Gastrocnemius medialis (tissue), 4 donors: ENCODE measurements around the gene HNF4A. TPM values are rescaled to one million over a fixed set of nuclear protein-coding genes. Genes with fewer than 3 reads are reported as not detected.
A peak's percentile ranks its signal among the peaks of the same experiment; 100 is the strongest.

Source experiments
- ATAC-seq, 2 donors: fragments of 150-250 bp; one replicate each; pipeline ENCODE4 v1.9.1; 2016
- DNase-seq, 2 donors: peaks; one replicate each; pipeline ENCODE4 v3.0.0-alpha.2; 2019
- H3K27ac ChIP-seq, 4 donors: fragments of 200-600 bp; sonication (generic); 1 replicate in 1 of 4; 2 replicates in 3 of 4; pipeline ENCODE4 v1.5.1; 2016 to 2018; ENCODE audit warnings: mild to moderate bottlenecking in 2 of 4, moderate library complexity in 1 of 4
- H3K27me3 ChIP-seq, 3 donors: fragments of 200-600 bp; sonication (generic) in 2 of 3; 1 replicate in 1 of 3; 2 replicates in 2 of 3; pipeline versions ENCODE4 v1.5.1 to v1.6.0; 2016 to 2019; ENCODE audit warnings: mild to moderate bottlenecking in 1 of 3, moderate library complexity in 1 of 3
- H3K36me3 ChIP-seq, 2 donors: fragments of 200-600 bp; sonication (generic) in 1 of 2; one replicate each; pipeline ENCODE4 v1.5.1; 2017 to 2018
- H3K4me1 ChIP-seq, 2 donors: fragments of 200-600 bp; sonication (generic) in 1 of 2; one replicate each; pipeline ENCODE4 v1.5.1; 2016 to 2017; ENCODE audit warnings: mild to moderate bottlenecking in 2 of 2
- H3K4me3 ChIP-seq, 4 donors: fragments of 200-600 bp; sonication (generic) in 3 of 4; 1 replicate in 1 of 4; 2 replicates in 3 of 4; pipeline ENCODE4 v1.5.1; 2016 to 2019; ENCODE audit warnings: mild to moderate bottlenecking in 2 of 4
- H3K9me3 ChIP-seq, 3 donors: fragments of 200-600 bp; sonication (generic) in 2 of 3; 1 replicate in 1 of 3; 2 replicates in 2 of 3; pipeline ENCODE4 v1.5.1; 2016 to 2019
- POLR2A ChIP-seq, 2 donors: fragments of 450-650 bp; IDR thresholded peaks; one replicate each; pipeline ENCODE4 v1.6.1; 2017; ENCODE audit warnings: antibody characterized with exemption in 2 of 2, mild to moderate bottlenecking in 2 of 2, moderate library complexity in 2 of 2
- in situ Hi-C, 4 donors: fragments of 200-750 bp; cut with MboI; loops; one replicate each; pipeline versions ENCODE4 v1.15.0 to v1.8.0; 2017; ENCODE audit warnings: low sequenced_read_pairs in 4 of 4
- intact Hi-C: fragments of 100-400 bp; cut with DNase I; formaldehyde crosslinking; loops from one replicate; pipeline ENCODE4 v1.15.1; 2023; ENCODE audit warnings: low total_unique reads
- total RNA-seq, 4 donors: library from RNA; depleted of rRNA; stranded (reverse); fragments of >200 nt; gene quantifications; one replicate each; pipeline versions ENCODE4 v1.1.0 to v1.2.3, GENCODE V29; 2016
- TF ChIP-seq, protein P1 (sequence below), 5 experiments: fragments of 450-650 bp in 3 of 5; fragments of 200-600 bp in 2 of 5; sonication (generic) in 2 of 5; IDR thresholded peaks in 4 of 5; conservative IDR thresholded peaks in 1 of 5; 1 replicate in 4 of 5; 2 replicates in 1 of 5; pipeline ENCODE4 v1.5.1; 2016 to 2019; ENCODE audit warnings: antibody characterized with exemption in 5 of 5, mild to moderate bottlenecking in 3 of 5, moderate library complexity in 3 of 5

HNF4A gene
- total RNA-seq, 4 donors from 2014 or later: 0.29 to 0.83 (median 0.51) TPM; not detected in 1

DNA sequence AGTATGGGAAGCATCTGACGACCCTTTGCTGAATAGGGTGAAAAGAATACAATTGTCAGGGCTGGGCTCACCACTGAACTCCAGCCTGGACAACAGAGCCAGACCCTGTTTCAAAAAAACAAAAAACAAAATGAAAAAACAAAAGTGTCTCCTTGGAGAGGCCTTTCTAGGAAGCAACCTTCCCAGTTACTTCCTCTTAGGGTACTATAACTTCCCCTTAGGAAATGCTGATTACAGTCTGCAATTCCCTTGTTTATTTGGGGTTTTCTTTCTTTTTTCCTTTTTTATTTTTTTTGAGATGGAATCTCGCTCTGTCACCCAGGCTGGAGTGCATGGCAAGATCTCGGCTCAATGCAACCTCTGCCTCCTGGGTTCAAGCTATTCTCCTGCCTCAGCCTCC is 99.6 kb downstream of the HNF4A start:
- TF ChIP-seq, protein P1, sequence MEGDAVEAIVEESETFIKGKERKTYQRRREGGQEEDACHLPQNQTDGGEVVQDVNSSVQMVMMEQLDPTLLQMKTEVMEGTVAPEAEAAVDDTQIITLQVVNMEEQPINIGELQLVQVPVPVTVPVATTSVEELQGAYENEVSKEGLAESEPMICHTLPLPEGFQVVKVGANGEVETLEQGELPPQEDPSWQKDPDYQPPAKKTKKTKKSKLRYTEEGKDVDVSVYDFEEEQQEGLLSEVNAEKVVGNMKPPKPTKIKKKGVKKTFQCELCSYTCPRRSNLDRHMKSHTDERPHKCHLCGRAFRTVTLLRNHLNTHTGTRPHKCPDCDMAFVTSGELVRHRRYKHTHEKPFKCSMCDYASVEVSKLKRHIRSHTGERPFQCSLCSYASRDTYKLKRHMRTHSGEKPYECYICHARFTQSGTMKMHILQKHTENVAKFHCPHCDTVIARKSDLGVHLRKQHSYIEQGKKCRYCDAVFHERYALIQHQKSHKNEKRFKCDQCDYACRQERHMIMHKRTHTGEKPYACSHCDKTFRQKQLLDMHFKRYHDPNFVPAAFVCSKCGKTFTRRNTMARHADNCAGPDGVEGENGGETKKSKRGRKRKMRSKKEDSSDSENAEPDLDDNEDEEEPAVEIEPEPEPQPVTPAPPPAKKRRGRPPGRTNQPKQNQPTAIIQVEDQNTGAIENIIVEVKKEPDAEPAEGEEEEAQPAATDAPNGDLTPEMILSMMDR (IDR thresholded peaks at IDR 0.05 in 4 of 5, conservative IDR thresholded peaks at IDR 0.05 in 1 of 5): no peak
- no peak for TF ChIP-seq POLR2A (IDR thresholded peaks at IDR 0.05)
- Histone ChIP-seq H3K9me3 (no peaks in the 10 kb centered on the region), H3K27me3 (no peaks in the 10 kb centered on the region), H3K36me3 (no peaks in the 10 kb centered on the region), H3K4me1 (no peaks in the 10 kb centered on the region), H3K4me3 (no peak overlapping the region), H3K27ac (no peak overlapping the region)
- no peak for ATAC-seq
- no peak for DNase-seq
- in situ Hi-C loops (loop anchor here in 3 of 4 donors (25.0 kb wide), 1 partner anchor 243 kb away; the partner anchor contains the start of gene OSER1 (in 3 of the 3)), intact Hi-C loops (no loop called here)

DNA sequence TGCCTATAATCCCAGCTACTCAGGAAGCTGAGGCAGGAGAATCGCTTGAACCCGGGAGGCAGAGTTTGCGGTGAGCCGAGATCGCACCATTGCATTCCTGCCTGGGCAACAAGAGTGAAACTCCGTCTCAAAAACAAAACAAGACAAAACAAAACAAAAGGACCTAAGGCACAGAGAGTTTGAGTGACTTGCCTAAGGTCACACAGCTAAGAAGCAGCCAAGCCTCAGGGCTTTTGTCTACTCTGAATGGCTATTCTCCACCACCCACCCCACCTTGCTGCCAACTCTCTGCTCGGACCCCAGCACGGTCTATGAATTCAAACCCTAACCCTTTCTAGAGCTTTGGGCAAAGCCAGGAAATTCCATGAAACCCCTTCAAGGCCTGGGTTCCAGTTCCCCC is 101.1 kb downstream of the HNF4A start:
- Histone ChIP-seq H3K4me3 (no peak overlapping the region), H3K4me1 (no peaks in the 10 kb centered on the region), H3K27ac (no peak overlapping the region), H3K36me3 (no peaks in the 10 kb centered on the region), H3K27me3 (no peaks in the 10 kb centered on the region), H3K9me3 (no peaks in the 10 kb centered on the region)
- TF ChIP-seq, protein P1 (IDR thresholded peaks at IDR 0.05 in 4 of 5, conservative IDR thresholded peaks at IDR 0.05 in 1 of 5): no peak
- no peak for TF ChIP-seq POLR2A (IDR thresholded peaks at IDR 0.05)
- ATAC-seq: no peak
- in situ Hi-C loops (loop anchor here in 3 of 4 donors (25.0 kb wide), 1 partner anchor 244 kb away; the partner anchor contains the start of gene OSER1 (in 3 of the 3)), intact Hi-C loops (no loop called here)
- no peak for DNase-seq

DNA sequence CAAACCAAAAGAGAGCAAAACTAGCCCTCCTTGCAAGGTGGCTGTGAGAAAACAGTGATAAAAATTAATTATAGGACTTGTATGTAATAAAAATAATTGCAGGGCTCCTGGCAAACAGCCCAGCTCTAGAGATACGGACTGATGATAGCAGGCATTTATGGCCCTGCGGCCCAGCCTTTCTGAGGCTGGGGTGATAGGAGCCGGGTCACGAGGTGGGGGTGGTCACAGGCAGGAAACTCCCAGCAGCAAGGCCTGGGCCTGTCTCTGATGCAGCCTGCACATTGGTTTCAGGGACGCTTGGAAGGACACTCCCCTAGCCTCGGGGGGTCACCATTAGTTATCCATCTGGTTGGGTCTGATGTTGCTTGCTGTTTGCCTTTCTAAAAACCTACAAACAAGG is 101.5 kb downstream of the HNF4A start:
- TF ChIP-seq, protein P1 (IDR thresholded peaks at IDR 0.05 in 4 of 5, conservative IDR thresholded peaks at IDR 0.05 in 1 of 5): no peak
- no peak for TF ChIP-seq POLR2A (IDR thresholded peaks at IDR 0.05)
- Histone ChIP-seq H3K4me1 (no peaks in the 10 kb centered on the region), H3K9me3 (no peaks in the 10 kb centered on the region), H3K27me3 (no peaks in the 10 kb centered on the region), H3K4me3 (no peak overlapping the region), H3K36me3 (no peaks in the 10 kb centered on the region), H3K27ac (no peak overlapping the region)
- intact Hi-C loops (no loop called here), in situ Hi-C loops (loop anchor here in 3 of 4 donors (25.0 kb wide), 1 partner anchor 245 kb away; the partner anchor contains the start of gene OSER1 (in 3 of the 3))
- DNase-seq: no peak
- ATAC-seq: no peak

DNA sequence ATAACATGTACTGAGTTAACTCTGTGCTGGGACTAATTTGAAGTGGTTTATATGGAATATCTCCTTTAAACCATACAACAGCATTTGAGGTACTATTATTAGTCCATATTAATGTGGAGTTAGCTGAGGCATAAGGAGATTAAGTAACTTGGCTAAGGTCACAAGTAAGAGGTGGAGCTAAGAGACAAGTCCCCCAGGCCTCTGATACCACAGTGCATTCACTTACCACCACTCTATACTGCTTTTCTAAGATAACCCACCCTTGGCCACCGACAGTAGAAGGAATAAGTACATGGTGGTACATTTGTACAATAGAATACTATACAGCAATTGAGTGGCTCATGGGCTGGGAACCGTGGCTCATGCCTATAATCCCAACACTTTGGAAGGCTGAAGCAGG is 103.8 kb downstream of the HNF4A start:
- intact Hi-C loops (no loop called here), in situ Hi-C loops (loop anchor here in 3 of 4 donors (25.0 kb wide), 1 partner anchor 247 kb away; the partner anchor contains the start of gene OSER1 (in 3 of the 3))
- no peak for TF ChIP-seq POLR2A (IDR thresholded peaks at IDR 0.05)
- TF ChIP-seq, protein P1 (IDR thresholded peaks at IDR 0.05 in 4 of 5, conservative IDR thresholded peaks at IDR 0.05 in 1 of 5): no peak
- ATAC-seq (no peak), DNase-seq (no peak)
- Histone ChIP-seq H3K4me3 (no peak overlapping the region), H3K36me3 (no peaks in the 10 kb centered on the region), H3K4me1 (no peaks in the 10 kb centered on the region), H3K9me3 (no peaks in the 10 kb centered on the region), H3K27me3 (no peaks in the 10 kb centered on the region), H3K27ac (no peak overlapping the region)

DNA sequence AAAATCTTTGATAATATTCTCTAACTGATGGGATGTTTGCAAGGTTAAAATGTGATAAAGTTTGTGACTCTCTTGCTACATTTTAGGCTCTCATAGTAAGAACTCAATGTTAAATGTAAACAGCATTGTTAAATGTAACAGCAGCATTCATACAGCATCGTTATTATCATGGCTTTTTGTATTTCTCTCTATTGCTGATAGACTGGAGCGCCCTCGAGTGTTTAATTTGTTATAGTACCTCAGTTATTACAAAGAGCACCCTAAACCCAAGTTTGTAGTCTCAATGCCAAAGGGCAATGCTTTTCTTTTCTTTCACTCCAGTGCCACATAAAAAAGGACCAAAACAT is 105.3 kb downstream of the HNF4A start:
- H3K4me3 ChIP-seq: no peak overlapping the region
- TF ChIP-seq, protein P1 (IDR thresholded peaks at IDR 0.05 in 4 of 5, conservative IDR thresholded peaks at IDR 0.05 in 1 of 5): peak in 3 of 5 experiments; percentile 15 to 31 (median 19)
- no peak for TF ChIP-seq POLR2A (IDR thresholded peaks at IDR 0.05)
- H3K27me3 ChIP-seq: no peaks in the 10 kb centered on the region
- H3K9me3 ChIP-seq: no peaks in the 10 kb centered on the region
- intact Hi-C loops (no loop called here), in situ Hi-C loops (loop anchor here (5.0 to 25.0 kb wide), 4 partner anchors 66 to 248 kb away; partner anchors contain the start of gene OSER1 (in 3 of the 4))
- DNase-seq (no peak), ATAC-seq (peak in 1 of 2 donors; percentile 50)
- no peak overlapping the region for H3K27ac ChIP-seq
- H3K36me3 ChIP-seq: no peaks in the 10 kb centered on the region
- H3K4me1 ChIP-seq: no peaks in the 10 kb centered on the region
